ENCODE data around the gene NRCAM. TPM values are rescaled to one million over a fixed set of nuclear protein-coding genes. Genes with fewer than 3 reads are reported as not detected.

The NRCAM gene
- total RNA-seq, 1 donor from 2014 or later = 9.5 TPM

DNA sequence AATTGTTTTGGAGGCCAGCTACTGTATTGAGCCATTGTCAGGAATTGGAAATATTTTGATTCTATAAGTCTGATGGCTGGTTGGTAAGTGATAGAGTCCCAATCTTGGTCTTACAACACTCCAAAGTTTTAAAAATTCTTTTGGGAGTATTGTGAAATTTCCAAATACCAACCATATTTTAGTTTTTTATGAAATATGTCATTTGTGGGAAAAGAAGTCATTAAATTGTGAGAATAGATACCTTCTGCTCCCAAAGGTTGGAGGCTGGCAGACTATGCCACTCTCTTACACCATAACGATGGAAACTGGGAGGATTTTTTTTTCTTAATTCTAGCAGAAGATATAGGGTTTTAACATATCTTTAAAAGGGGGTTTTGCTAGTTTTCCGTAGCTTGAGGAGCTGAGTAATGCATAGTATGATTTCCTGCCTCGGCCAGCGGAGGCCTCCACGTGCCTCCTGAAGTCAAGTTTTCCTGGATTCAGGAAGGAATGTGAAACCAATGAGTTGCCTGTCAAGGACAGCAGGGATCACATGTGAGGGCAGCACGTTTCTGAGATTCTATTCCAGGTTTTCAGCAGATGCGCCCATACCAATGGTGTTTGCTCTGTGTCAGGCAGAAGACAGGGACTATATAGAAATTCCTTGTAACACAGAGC lies 233.9 kb downstream of the NRCAM start:
- H3K27ac Mint-ChIP-seq (ENCODE audit: unreplicated experiment) = peak overlapping the region; percentile 72
- H3K36me3 Mint-ChIP-seq (ENCODE audit: low read depth) = peaks cover 4% of the 10 kb centered on the region
- TF ChIP-seq, protein P1, sequence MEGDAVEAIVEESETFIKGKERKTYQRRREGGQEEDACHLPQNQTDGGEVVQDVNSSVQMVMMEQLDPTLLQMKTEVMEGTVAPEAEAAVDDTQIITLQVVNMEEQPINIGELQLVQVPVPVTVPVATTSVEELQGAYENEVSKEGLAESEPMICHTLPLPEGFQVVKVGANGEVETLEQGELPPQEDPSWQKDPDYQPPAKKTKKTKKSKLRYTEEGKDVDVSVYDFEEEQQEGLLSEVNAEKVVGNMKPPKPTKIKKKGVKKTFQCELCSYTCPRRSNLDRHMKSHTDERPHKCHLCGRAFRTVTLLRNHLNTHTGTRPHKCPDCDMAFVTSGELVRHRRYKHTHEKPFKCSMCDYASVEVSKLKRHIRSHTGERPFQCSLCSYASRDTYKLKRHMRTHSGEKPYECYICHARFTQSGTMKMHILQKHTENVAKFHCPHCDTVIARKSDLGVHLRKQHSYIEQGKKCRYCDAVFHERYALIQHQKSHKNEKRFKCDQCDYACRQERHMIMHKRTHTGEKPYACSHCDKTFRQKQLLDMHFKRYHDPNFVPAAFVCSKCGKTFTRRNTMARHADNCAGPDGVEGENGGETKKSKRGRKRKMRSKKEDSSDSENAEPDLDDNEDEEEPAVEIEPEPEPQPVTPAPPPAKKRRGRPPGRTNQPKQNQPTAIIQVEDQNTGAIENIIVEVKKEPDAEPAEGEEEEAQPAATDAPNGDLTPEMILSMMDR (IDR thresholded peaks at IDR 0.05) = peak; percentile 60
- peaks cover 14% of the 10 kb centered on the region for H3K4me1 Mint-ChIP-seq (ENCODE audit: low read depth)
- no peak for DNase-seq (ENCODE audit: low spot score)
- no peak overlapping the region for H3K4me3 Mint-ChIP-seq (ENCODE audit: unreplicated experiment)
- peaks cover 9% of the 10 kb centered on the region for H3K9me3 Mint-ChIP-seq (ENCODE audit: low read depth)
- H3K27me3 Mint-ChIP-seq (ENCODE audit: low read depth) = no peaks in the 10 kb centered on the region

DNA sequence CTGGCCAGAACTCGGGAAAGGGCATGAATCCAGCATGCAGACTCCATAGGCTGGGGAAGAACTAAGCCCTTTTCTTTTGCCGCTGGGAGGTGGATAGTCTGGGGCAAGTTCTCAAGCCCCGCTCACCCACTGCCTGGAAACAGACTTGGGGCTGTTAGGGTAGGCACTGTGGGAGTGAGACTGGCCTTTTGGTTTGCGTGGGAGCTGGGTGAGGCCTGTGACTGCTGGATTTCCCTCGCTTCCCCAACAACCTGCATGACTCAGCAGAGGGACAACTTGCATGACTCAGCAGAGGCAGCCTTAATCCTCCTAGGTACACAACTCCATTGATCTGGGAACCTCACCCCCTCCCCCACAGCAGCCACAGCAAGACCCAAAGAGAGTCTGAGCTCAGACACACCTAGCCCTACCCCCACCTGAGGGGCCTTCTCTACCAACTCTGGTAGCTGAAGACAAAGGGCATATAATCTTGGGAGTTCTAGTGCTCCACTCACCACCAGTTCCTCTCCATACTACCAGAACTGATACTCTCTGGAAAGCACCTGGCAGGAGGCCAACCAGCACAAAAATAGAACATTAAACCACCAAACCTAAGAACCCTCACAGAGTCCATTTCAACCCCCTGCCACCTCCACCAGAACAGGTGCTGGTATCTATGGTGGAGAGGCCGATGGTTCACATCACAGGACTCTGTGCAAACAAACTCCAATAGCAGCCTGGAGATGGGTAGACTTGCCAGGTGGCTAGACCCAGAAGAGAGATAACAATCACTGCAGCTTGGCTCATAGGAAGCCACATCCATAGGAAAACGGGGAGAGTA lies 244.6 kb downstream of the NRCAM start:
- DNase-seq (ENCODE audit: low spot score) = no peak
- Mint-ChIP-seq H3K4me1 (ENCODE audit: low read depth) (peaks cover 6% of the 10 kb centered on the region), H3K4me3 (ENCODE audit: unreplicated experiment) (no peak overlapping the region), H3K27me3 (ENCODE audit: low read depth) (no peaks in the 10 kb centered on the region), H3K27ac (ENCODE audit: unreplicated experiment) (no peak overlapping the region), H3K9me3 (ENCODE audit: low read depth) (peaks cover 14% of the 10 kb centered on the region), H3K36me3 (ENCODE audit: low read depth) (peaks cover 14% of the 10 kb centered on the region)
- TF ChIP-seq, protein P1 (IDR thresholded peaks at IDR 0.05) = no peak

DNA sequence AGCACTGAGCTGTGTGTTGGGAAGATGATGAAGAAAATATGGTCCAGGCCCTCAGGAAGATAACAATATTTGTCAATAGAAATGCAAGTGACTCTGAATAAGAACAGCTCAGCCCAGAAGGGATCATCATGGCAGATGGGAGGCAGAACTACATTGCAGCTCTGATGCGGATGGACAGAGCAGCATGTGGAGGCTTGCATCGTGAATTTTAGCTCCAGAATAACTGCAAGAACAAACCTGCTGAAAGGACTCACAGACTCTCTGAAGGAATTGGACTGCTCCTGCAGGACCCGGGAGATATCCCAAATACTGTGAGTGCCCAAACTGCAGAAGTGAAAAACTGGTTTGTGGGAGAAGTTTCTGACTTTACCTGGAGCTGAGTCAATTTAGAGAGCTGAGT lies 245.4 kb downstream of the NRCAM start:
- peaks cover 10% of the 10 kb centered on the region for H3K4me1 Mint-ChIP-seq (ENCODE audit: low read depth)
- no peaks in the 10 kb centered on the region for H3K27me3 Mint-ChIP-seq (ENCODE audit: low read depth)
- TF ChIP-seq, protein P1 (IDR thresholded peaks at IDR 0.05) = no peak
- no peak for DNase-seq (ENCODE audit: low spot score)
- no peak overlapping the region for H3K4me3 Mint-ChIP-seq (ENCODE audit: unreplicated experiment)
- H3K27ac Mint-ChIP-seq (ENCODE audit: unreplicated experiment) = no peak overlapping the region
- H3K36me3 Mint-ChIP-seq (ENCODE audit: low read depth) = peaks cover 10% of the 10 kb centered on the region
- H3K9me3 Mint-ChIP-seq (ENCODE audit: low read depth) = peaks cover 9% of the 10 kb centered on the region

DNA sequence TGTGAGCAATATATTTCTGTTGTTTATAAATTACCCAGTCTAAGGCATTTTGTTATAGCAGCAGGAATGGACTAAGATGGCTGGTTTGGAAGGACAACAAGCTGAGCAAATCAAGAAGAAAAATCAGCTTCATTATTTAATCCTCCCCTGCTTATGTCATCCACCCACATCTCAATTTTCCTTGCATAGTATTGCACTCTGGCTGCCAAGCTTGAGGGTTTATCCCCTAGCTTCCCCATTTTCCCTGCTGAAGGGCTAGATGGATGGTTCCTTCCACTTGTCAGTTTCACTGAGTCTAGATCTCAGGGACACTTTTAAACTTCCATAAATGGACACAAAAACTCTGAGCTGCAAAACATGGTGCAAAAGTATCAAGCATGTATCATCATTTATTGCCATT lies 250.9 kb downstream of the NRCAM start:
- Mint-ChIP-seq H3K27me3 (ENCODE audit: low read depth) (no peaks in the 10 kb centered on the region), H3K36me3 (ENCODE audit: low read depth) (no peaks in the 10 kb centered on the region), H3K4me3 (ENCODE audit: unreplicated experiment) (no peak overlapping the region), H3K27ac (ENCODE audit: unreplicated experiment) (no peak overlapping the region), H3K9me3 (ENCODE audit: low read depth) (no peaks in the 10 kb centered on the region), H3K4me1 (ENCODE audit: low read depth) (peaks cover 6% of the 10 kb centered on the region)
- TF ChIP-seq, protein P1 (IDR thresholded peaks at IDR 0.05) = no peak
- no peak for DNase-seq (ENCODE audit: low spot score)

DNA sequence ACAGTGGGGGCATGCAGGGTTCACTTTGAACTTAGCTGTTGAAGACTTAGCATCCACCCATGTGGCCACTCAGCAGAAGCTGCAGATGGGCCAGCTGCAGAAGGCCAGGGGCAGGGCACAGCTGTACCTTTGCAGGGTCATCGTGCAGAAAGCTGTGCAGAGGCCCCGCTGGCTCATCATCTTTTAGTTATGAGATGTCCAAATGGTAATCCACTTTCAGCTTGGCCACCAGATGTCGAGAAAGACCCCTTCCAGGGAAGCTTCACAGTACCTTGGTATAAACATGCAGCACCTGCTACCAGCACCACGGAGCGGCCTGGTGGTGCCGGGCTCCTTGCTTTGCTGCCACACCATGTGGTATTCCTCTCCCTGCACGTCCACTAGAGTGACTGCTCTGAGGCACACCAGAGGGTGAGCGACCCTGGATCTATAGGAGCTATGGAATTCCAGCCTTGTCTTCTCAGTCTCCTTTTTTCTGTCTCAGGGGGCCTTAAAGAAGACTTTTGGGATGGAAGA lies 251.9 kb downstream of the NRCAM start:
- TF ChIP-seq, protein P1 (IDR thresholded peaks at IDR 0.05) = no peak
- H3K4me1 Mint-ChIP-seq (ENCODE audit: low read depth) = peaks cover 6% of the 10 kb centered on the region

More for the DNA sequence above, 251.9 kb downstream of the NRCAM start:
- no peak overlapping the region for H3K27ac Mint-ChIP-seq (ENCODE audit: unreplicated experiment)
- no peak overlapping the region for H3K4me3 Mint-ChIP-seq (ENCODE audit: unreplicated experiment)
- no peaks in the 10 kb centered on the region for H3K27me3 Mint-ChIP-seq (ENCODE audit: low read depth)
- peak; percentile 81 for DNase-seq (ENCODE audit: low spot score)
- no peaks in the 10 kb centered on the region for H3K9me3 Mint-ChIP-seq (ENCODE audit: low read depth)
- H3K36me3 Mint-ChIP-seq (ENCODE audit: low read depth) = no peaks in the 10 kb centered on the region
